Coronary artery (tissue), 2 donors: ENCODE results near the gene PRDM16.

ENCODE experiments used
- DNase-seq: peaks from one replicate; pipeline ENCODE4 v3.0.0-alpha.2; 2017; ENCODE audit warnings: low spot score
- H3K27ac ChIP-seq, 2 donors: fragments of 200-600 bp; sonication (generic); one replicate each; pipeline ENCODE4 v1.5.1; 2016 to 2019
- H3K4me3 ChIP-seq: fragments of 200-600 bp; sonication (generic); 2 replicates; pipeline ENCODE4 v1.5.1; 2016; ENCODE audit warnings: mild to moderate bottlenecking, moderate library complexity
- CTCF ChIP-seq: fragments of 200-600 bp; sonication (generic); IDR thresholded peaks from one replicate; pipeline ENCODE4 v1.5.1; 2019; ENCODE audit warnings: antibody characterized with exemption

Gene PRDM16

DNA sequence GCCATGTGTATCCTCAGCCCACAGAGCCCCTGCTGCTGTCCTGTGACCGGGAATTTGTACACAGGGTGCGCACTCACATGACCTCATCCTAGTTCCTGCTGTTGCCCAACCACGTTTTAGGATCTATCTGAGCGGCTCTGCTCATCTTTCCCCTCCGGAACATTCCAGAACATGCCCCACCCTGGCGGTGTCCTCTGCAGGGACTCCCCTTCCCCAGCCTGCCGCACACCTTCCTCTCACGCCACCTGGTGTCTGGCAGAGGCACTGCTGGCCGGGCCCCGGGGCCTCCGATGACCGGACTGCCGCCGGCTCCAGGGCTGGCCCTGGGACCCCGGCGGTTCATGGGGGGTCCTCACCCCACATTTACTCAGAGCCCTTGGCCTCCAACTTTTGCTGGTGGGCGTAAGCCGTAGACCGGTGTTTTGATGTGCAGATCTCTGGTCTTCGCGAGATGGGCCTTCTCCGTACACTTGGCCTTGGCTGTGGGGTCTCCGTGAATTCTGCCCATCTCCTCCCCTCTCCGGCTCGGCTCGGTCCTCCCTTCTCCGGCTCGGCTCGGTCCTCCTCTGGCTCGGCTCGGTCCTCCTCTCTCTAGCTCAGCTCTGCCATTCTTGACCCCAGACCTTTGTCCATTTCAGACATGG lies 414.9 kb downstream of the PRDM16 start:
- no peak overlapping the region for H3K27ac ChIP-seq
- DNase-seq, result no peak
- peak; percentile 39 for TF ChIP-seq CTCF
- H3K4me3 ChIP-seq, result no peak overlapping the region

GRCh38 chr1:3485016-3485415 lies 416.0 kb downstream of the PRDM16 start:
- Histone ChIP-seq H3K27ac (no peak overlapping the region), H3K4me3 (no peak overlapping the region)
- no peak for TF ChIP-seq CTCF
- DNase-seq, result no peak
